K562 (cell line): Measurements from ENCODE around the gene MYO1B. TPM values are rescaled to one million over a fixed set of nuclear protein-coding genes. Genes with fewer than 3 reads are reported as not detected.

Experiments
- ATAC-seq: fragments of 200-7000 bp; cut with Tn5 transposase; 3 replicates; pipeline ENCODE4 v1.9.1; 2020; ENCODE audit warnings: moderate library complexity
- BruUV-seq: library from RNA; stranded (reverse); fragments of 400-500 nt; replicated peaks from 2 replicates; lab custom pipeline; 2021; lab: Mats Ljungman, UMichigan
- CTCF ChIA-PET: fragments of 300-600 bp; formaldehyde crosslinking; extraction: SDS; loops from one replicate; lab custom pipeline; 2021; ENCODE audit warnings: low intra/inter-chr PET ratio; lab: Yijun Ruan, JAX
- POLR2A ChIA-PET: fragments of 300-600, 350-650 bp; sonication (Branson Sonifier 250); formaldehyde crosslinking; extraction: SDS; loops from one replicate; lab custom pipeline; 2021; ENCODE audit warnings: antibody characterized with exemption, inconsistent platforms; lab: Yijun Ruan, JAX
- DNase-seq, 4 experiments: peaks; one replicate each; pipeline versions ENCODE4 v3.0.0 to v3.0.0-alpha.2; 2011 to 2018; ENCODE audit warnings: low spot score in 3 of 4, mixed read lengths in 3 of 4; ENCODE audit errors: extremely low read depth in 1 of 4
- FAIRE-seq: peaks from 2 replicates; lab custom pipeline; 2011; peaks lifted over from hg19 to GRCh38; lab: Jason Lieb, UNC
- H2AFZ ChIP-seq: 2 replicates; pipeline ENCODE4 v1.6.0; 2011; ENCODE audit warnings: low read depth, low read length, control low read depth, inconsistent platforms
- H3K27ac ChIP-seq: fragments of 200-600 bp; 3 replicates; pipeline ENCODE4 v1.8.0; 2011; ENCODE audit warnings: low read depth, mild to moderate bottlenecking, control low read depth, inconsistent platforms, low read length, moderate library complexity, mixed read lengths; ENCODE audit errors: extremely low read depth
- H3K27me3 ChIP-seq, 2 experiments: fragments of 300-600 bp in 1 of 2; 2 replicates in 1 of 2; 3 replicates in 1 of 2; pipeline versions ENCODE4 v1.6.0 to v1.8.0; 2011; ENCODE audit warnings: inconsistent platforms in 2 of 2, low read length in 2 of 2, mild to moderate bottlenecking in 1 of 2, mixed read lengths in 1 of 2, moderate library complexity in 1 of 2; ENCODE audit not compliant: control insufficient read depth in 2 of 2, insufficient read depth in 2 of 2
- H3K36me3 ChIP-seq: fragments of 300-600 bp; 3 replicates; pipeline ENCODE4 v1.8.0; 2011; ENCODE audit warnings: mild to moderate bottlenecking, low read length, inconsistent platforms; ENCODE audit not compliant: control insufficient read depth, insufficient read depth
- H3K4me1 ChIP-seq, 2 experiments: fragments of 200-600 bp in 1 of 2; replicated peaks in 1 of 2; 2 replicates in 1 of 2; 3 replicates in 1 of 2; pipeline versions ENCODE4 v1.5.1 to v1.8.0; 2011; ENCODE audit warnings: inconsistent platforms in 2 of 2, low read length in 2 of 2, mild to moderate bottlenecking in 1 of 2, mixed read lengths in 1 of 2, moderate library complexity in 1 of 2; ENCODE audit not compliant: control insufficient read depth in 2 of 2, insufficient read depth in 2 of 2
- H3K4me2 ChIP-seq: 2 replicates; pipeline ENCODE4 v1.6.1; 2011; ENCODE audit warnings: low read length, control low read depth, inconsistent platforms, mixed read lengths; ENCODE audit not compliant: insufficient read depth
- H3K4me3 ChIP-seq: fragments of 200-600 bp; sonication (generic), shearing (Covaris generic); 2 replicates; pipeline ENCODE4 v1.5.1; 2016; ENCODE audit warnings: control low read depth, inconsistent platforms
- H3K79me2 ChIP-seq: fragments of 200-600 bp; 3 replicates; pipeline ENCODE4 v1.8.0; 2011; ENCODE audit warnings: low read length, inconsistent platforms; ENCODE audit not compliant: control insufficient read depth, insufficient read depth
- H3K9ac ChIP-seq, 2 experiments: 2 replicates each; pipeline versions ENCODE4 v1.6.0 to v1.6.1; 2011; ENCODE audit warnings: low read depth in 2 of 2, low read length in 2 of 2, control low read depth in 1 of 2, inconsistent platforms in 1 of 2, mild to moderate bottlenecking in 1 of 2, mixed read lengths in 1 of 2; ENCODE audit not compliant: insufficient read depth in 1 of 2
- H3K9me1 ChIP-seq: one replicate; pipeline ENCODE4 v1.6.0; 2011; ENCODE audit warnings: inconsistent platforms, mild to moderate bottlenecking, low read length, moderate library complexity; ENCODE audit not compliant: control insufficient read depth, insufficient read depth
- H3K9me3 ChIP-seq: replicated peaks from 2 replicates; pipeline ENCODE4 v1.5.1; 2011; ENCODE audit warnings: low read depth, low read length, inconsistent platforms; ENCODE audit not compliant: control insufficient read depth, insufficient read depth
- H4K20me1 ChIP-seq: replicated peaks from 2 replicates; pipeline ENCODE4 v1.6.1; 2011; ENCODE audit warnings: low read length, inconsistent platforms, mixed read lengths; ENCODE audit not compliant: control insufficient read depth, insufficient read depth
- BHLHE40 ChIP-seq: IDR thresholded peaks from 2 replicates; pipeline ENCODE4 v1.6.1; 2011; ENCODE audit warnings: low read length, improper control_type of control experiment
- DMBX1 ChIP-seq: fragments of 250-450 bp; sonication (Bioruptor Pico); IDR thresholded peaks from 2 replicates; pipeline ENCODE4 v1.8.0; 2022; ENCODE audit warnings: inconsistent platforms, mild to moderate bottlenecking, moderate library complexity, borderline replicate concordance
- FOXP1 ChIP-seq: sonication (generic); formaldehyde crosslinking; IDR thresholded peaks from 2 replicates; pipeline ENCODE4 v1.8.0; 2022; ENCODE audit warnings: mild to moderate bottlenecking, missing genetic modification reagents
- FUS ChIP-seq: fragments of 200-400 bp; formaldehyde crosslinking; optimal IDR thresholded peaks from 2 replicates; pipeline ENCODE3; 2017; ENCODE audit warnings: low read depth, low read length
- HNRNPLL ChIP-seq: fragments of 200-400 bp; formaldehyde crosslinking; IDR thresholded peaks from 2 replicates; pipeline ENCODE4 v1.6.1; 2017; ENCODE audit warnings: low read length, low read depth, mild to moderate bottlenecking; ENCODE audit not compliant: poor library complexity, severe bottlenecking
- ID3 ChIP-seq, 2 experiments: fragments of 250-450 bp in 1 of 2; fragments of 450-650 bp in 1 of 2; sonication (Bioruptor Pico) in 1 of 2; IDR thresholded peaks; 2 replicates each; pipeline versions ENCODE4 v1.6.1 to v1.8.0; 2016 to 2021; ENCODE audit warnings: mild to moderate bottlenecking in 2 of 2, moderate library complexity in 2 of 2, missing compliant biosample characterization in 1 of 2, missing genetic modification characterization in 1 of 2
- KHSRP ChIP-seq: fragments of 450-650 bp; IDR thresholded peaks from 2 replicates; pipeline ENCODE4 v1.6.1; 2017
- NELFE ChIP-seq: IDR thresholded peaks from 2 replicates; pipeline ENCODE4 v1.6.1; 2011; ENCODE audit warnings: mild to moderate bottlenecking; ENCODE audit not compliant: insufficient read depth, insufficient read length
- POLR2H ChIP-seq: IDR thresholded peaks from 2 replicates; pipeline ENCODE4 v1.6.1; 2016; ENCODE audit warnings: missing genetic modification characterization, low read depth, mild to moderate bottlenecking, control low read depth, missing compliant biosample characterization, moderate library complexity
- REST ChIP-seq, 2 experiments: fragments of 450-650 bp; formaldehyde crosslinking in 1 of 2; IDR thresholded peaks; 2 replicates each; pipeline versions ENCODE4 v1.4.0 to v1.6.1; 2014 to 2020; ENCODE audit warnings: mild to moderate bottlenecking in 2 of 2, borderline replicate concordance in 1 of 2, low read depth in 1 of 2
- SNRNP70 ChIP-seq: fragments of 200-400 bp; formaldehyde crosslinking; optimal IDR thresholded peaks from 2 replicates; pipeline ENCODE3; 2017; ENCODE audit warnings: low read depth, low read length
- ZNF76 ChIP-seq: fragments of 250-450 bp; sonication (Bioruptor Pico); IDR thresholded peaks from 2 replicates; pipeline ENCODE4 v1.4.0; 2020; ENCODE audit warnings: mild to moderate bottlenecking, moderate library complexity, borderline replicate concordance
- WGBS: fragments of 100-300 bp; shearing (Covaris generic); methylation state at CpG from one replicate; pipeline ENCODE4 v1.1.6; 2016; ENCODE audit warnings: low coverage, mixed read lengths; ENCODE audit not compliant: insufficient coverage; ENCODE audit errors: missing lambda C conversion rate; 5-methylcytosine and 5-hydroxymethylcytosine counted together
- in situ Hi-C: fragments of 300-500 bp; cut with MboI; formaldehyde crosslinking; loops from 4 replicates; pipeline ENCODE4 v1.15.0; 2018; ENCODE audit warnings: inconsistent platforms, mixed read lengths
- intact Hi-C: fragments of 100-400 bp; cut with micrococcal nuclease; formaldehyde crosslinking; loops from 2 replicates; pipeline ENCODE4 v1.14.2; 2022
- polyA plus RNA-seq, 8 experiments: library from polyadenylated mRNA; depleted of rRNA in 4 of 8; stranded (reverse) in 5 of 8; unstranded in 3 of 8; fragments of >200 nt; fragmentation: Nextera tagmentation in 2 of 8; fragmentation: Illumina TruSeq in 1 of 8; extraction: Ambion mirVana in 2 of 8; extraction: Trizol in 1 of 8; gene quantifications; 2 replicates each; pipeline versions ENCODE4 v1.2.1 to v1.2.3, GENCODE V29; 2011 to 2014; ENCODE audit warnings: inconsistent platforms in 1 of 8, missing spikeins in 1 of 8
- total RNA-seq, 7 experiments: library from RNA; depleted of rRNA in 6 of 7; stranded (reverse); fragments of >200 nt in 6 of 7; fragmentation: Illumina TruSeq in 2 of 7; extraction: Trizol in 2 of 7; gene quantifications; 2 replicates each; pipeline versions ENCODE4 v1.2.1 to v1.2.3, GENCODE V29; 2011 to 2021; ENCODE audit warnings: low replicate concordance in 1 of 7

Gene MYO1B
- total and polyA plus RNA-seq, 9 of the 15 experiments (the other 6 are each of a cell fraction or from before 2014, with no cell fraction given): 0.04 to 0.33 (median 0.20) TPM; not detected in 5

DNA sequence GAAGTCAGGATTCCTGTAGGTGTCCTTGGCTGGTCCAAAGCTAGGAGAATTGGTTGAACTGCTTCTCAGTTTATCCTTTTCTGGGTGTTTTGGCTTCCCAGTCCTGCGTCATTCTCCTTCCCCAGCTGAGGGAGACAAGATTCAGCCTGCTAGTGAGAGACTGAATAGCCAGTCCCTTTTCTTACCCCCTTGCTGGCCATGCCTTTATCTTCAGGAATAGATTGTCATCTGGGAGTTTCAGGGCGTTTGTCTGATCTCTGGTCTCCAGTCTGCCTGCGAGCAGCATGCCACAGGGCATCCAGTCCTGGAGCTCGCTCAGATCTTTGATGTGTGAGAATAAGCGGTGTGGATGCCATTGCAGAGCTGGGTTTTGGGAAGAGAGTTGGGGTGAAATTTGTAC lies 5.8 kb downstream of the MYO1B start:
- WGBS: 0% methylated on average over 5 of the region's 5 CpGs
- ATAC-seq: no peak
- Histone ChIP-seq H4K20me1 (no peaks in the 10 kb centered on the region), H3K4me2 (no peak overlapping the region), H3K79me2 (no peaks in the 10 kb centered on the region), H3K4me1 (peaks cover 0 to 1% of the 10 kb centered on the region in 2 experiments; a peak in 1 of 5 replicates), H3K9me3 (no peaks in the 10 kb centered on the region), H3K36me3 (no peaks in the 10 kb centered on the region), H3K9me1 (no peaks in the 10 kb centered on the region), H3K9ac (no peak overlapping the region), H2AFZ (no peak overlapping the region), H3K27ac (no peak overlapping the region), H3K27me3 (no peaks in the 10 kb centered on the region), H3K4me3 (no peak overlapping the region)
- no peak for DNase-seq
- intact Hi-C loops: no loop called here
- ChIA-PET POLR2A (no interaction called here), CTCF (no interaction called here)
- no TSS peak for BruUV-seq
- in situ Hi-C loops: no loop called here
- FAIRE-seq: no peak
- TF ChIP-seq ID3 (CRISPR knock-in tag; IDR thresholded peaks at IDR 0.05): no peak
- TF ChIP-seq ID3 (tag; IDR thresholded peaks at IDR 0.05): no peak
- TF ChIP-seq NELFE: no peak
- no peak for TF ChIP-seq FUS
- no peak for TF ChIP-seq SNRNP70
- no peak for TF ChIP-seq DMBX1 (CRISPR knock-in tag)
- no peak for TF ChIP-seq POLR2H (tag)
- TF ChIP-seq HNRNPLL: no peak
- TF ChIP-seq BHLHE40: no peak
- no peak for TF ChIP-seq KHSRP
- no peak for TF ChIP-seq REST (IDR thresholded peaks at IDR 0.05; ENCODE audit: borderline replicate concordance)
- no peak for TF ChIP-seq REST (CRISPR knock-in tag; IDR thresholded peaks at IDR 0.05; ENCODE audit: low read depth)
- TF ChIP-seq FOXP1 (CRISPR knock-in tag): no peak
- TF ChIP-seq ZNF76 (CRISPR knock-in tag): no peak
